A673 (cell line): ENCODE data around the gene CDADC1.

ENCODE experiments used
- CTCF ChIP-seq: fragments of 300-800, 200-600 bp; sonication (generic); conservative IDR thresholded peaks from 2 replicates; pipeline ENCODE4 v1.5.1; 2017; ENCODE audit warnings: low read depth, mild to moderate bottlenecking, antibody characterized with exemption, low read length, moderate library complexity, mixed read lengths
- EZH2 ChIP-seq: fragments of 200-600 bp; sonication (generic); IDR thresholded peaks from 2 replicates; pipeline ENCODE4 v1.6.1; 2017; ENCODE audit warnings: borderline replicate concordance, low read depth, mild to moderate bottlenecking, mixed read lengths, antibody characterized with exemption, low read length; ENCODE audit not compliant: poor library complexity, severe bottlenecking

DNA sequence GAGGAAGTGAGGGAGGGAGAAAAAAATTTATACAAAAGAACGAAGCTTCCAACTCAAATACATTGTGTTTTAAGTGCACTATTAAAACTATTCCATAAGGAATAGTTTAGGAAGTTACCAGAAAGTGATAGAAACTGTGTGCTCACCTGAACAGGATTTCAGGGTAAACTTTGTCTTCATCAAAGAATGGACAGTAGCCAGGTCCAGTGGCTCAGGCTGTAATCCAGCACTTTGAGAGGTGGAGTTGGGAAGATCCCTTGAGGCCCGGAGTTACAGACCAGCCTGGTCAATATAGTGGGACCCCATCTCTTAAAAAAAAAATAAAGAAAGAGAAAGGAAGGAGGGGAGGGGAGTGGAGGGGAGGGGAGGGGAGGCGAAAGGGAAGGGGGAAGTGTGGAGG is 13.0 kb upstream of the CDADC1 start:
- TF ChIP-seq CTCF: no peak
- TF ChIP-seq EZH2: no peak
